H1 (cell line): ENCODE data around the gene CSN3. TPM values are rescaled to one million over a fixed set of nuclear protein-coding genes. Genes with fewer than 3 reads are reported as not detected.

Experiments used
- CTCF ChIA-PET: fragments of 300-600 bp; sonication (Branson Sonifier 250); formaldehyde crosslinking; loops from one replicate; lab custom pipeline; 2021; ENCODE audit not compliant: partially characterized antibody; lab: Charles Lee
- POLR2A ChIA-PET: fragments of 300-600 bp; sonication (Branson Sonifier 250); formaldehyde crosslinking; loops from one replicate; lab custom pipeline; 2021; ENCODE audit warnings: inconsistent platforms; ENCODE audit not compliant: partially characterized antibody; lab: Charles Lee
- DNase-seq, 2 experiments: peaks; one replicate each; pipeline versions ENCODE4 v3.0.0 to v3.0.0-alpha.2; 2010 to 2022; ENCODE audit warnings: low spot score in 2 of 2, low read depth in 1 of 2, mixed read lengths in 1 of 2
- FAIRE-seq: peaks from 2 replicates; lab custom pipeline; 2011; peaks lifted over from hg19 to GRCh38; lab: Jason Lieb, UNC
- H2AFZ ChIP-seq: 2 replicates; pipeline ENCODE4 v1.8.1; 2012; ENCODE audit warnings: low read length, inconsistent platforms
- H2AK5ac ChIP-seq: 2 replicates; pipeline ENCODE4 v1.6.1; 2013; ENCODE audit warnings: low read depth, low read length
- H2BK120ac ChIP-seq: replicated peaks from 2 replicates; pipeline ENCODE3; 2013; ENCODE audit warnings: low read depth, low read length, inconsistent platforms
- H2BK12ac ChIP-seq: 2 replicates; pipeline ENCODE4 v1.6.1; 2013; ENCODE audit warnings: low read depth, low read length
- H2BK15ac ChIP-seq: 2 replicates; pipeline ENCODE4 v1.6.1; 2013; ENCODE audit warnings: low read length
- H2BK20ac ChIP-seq: 2 replicates; pipeline ENCODE4 v1.6.1; 2013; ENCODE audit warnings: low read length
- H2BK5ac ChIP-seq: 2 replicates; pipeline ENCODE4 v1.6.1; 2013; ENCODE audit warnings: low read depth, low read length
- H3K14ac ChIP-seq: 2 replicates; pipeline ENCODE4 v1.6.1; 2013; ENCODE audit warnings: inconsistent platforms; ENCODE audit not compliant: insufficient read length
- H3K18ac ChIP-seq: 2 replicates; pipeline ENCODE4 v1.6.1; 2013; ENCODE audit warnings: low read length; ENCODE audit errors: extremely low read depth
- H3K23ac ChIP-seq: 2 replicates; pipeline ENCODE4 v1.6.1; 2013; ENCODE audit warnings: inconsistent platforms; ENCODE audit not compliant: insufficient read length
- H3K23me2 ChIP-seq: 2 replicates; pipeline ENCODE4 v1.6.1; 2013; ENCODE audit warnings: low read depth, low read length
- H3K27ac ChIP-seq: 2 replicates; pipeline ENCODE4 v1.6.1; 2011; ENCODE audit warnings: low read depth, low read length, inconsistent platforms
- H3K27me3 ChIP-seq, 4 experiments: replicated peaks in 1 of 4; 1 replicate in 1 of 4; 2 replicates in 3 of 4; pipeline versions ENCODE4 v1.6.1 to v1.8.1; 2011 to 2013; ENCODE audit warnings: low read length in 3 of 4, mild to moderate bottlenecking in 3 of 4, inconsistent platforms in 2 of 4, mixed read lengths in 2 of 4, moderate library complexity in 1 of 4; ENCODE audit not compliant: control insufficient read depth in 3 of 4, insufficient read depth in 3 of 4; ENCODE audit errors: extremely low read depth in 1 of 4
- H3K36me3 ChIP-seq, 4 experiments: 2 replicates each; pipeline versions ENCODE4 v1.6.1 to v1.8.1; 2011 to 2013; ENCODE audit warnings: mild to moderate bottlenecking in 4 of 4, low read length in 3 of 4, moderate library complexity in 2 of 4, control low read depth in 1 of 4, inconsistent platforms in 1 of 4; ENCODE audit not compliant: insufficient read depth in 4 of 4, control insufficient read depth in 2 of 4
- H3K4ac ChIP-seq: replicated peaks from 2 replicates; pipeline ENCODE3; 2013; ENCODE audit warnings: low read length, low read depth, mixed read lengths, inconsistent platforms; ENCODE audit not compliant: insufficient read length
- H3K4me1 ChIP-seq, 4 experiments: replicated peaks in 1 of 4; 1 replicate in 1 of 4; 2 replicates in 3 of 4; pipeline versions ENCODE4 v1.6.1 to v1.8.1; 2011 to 2013; ENCODE audit warnings: low read length in 3 of 4, inconsistent platforms in 2 of 4, mixed read lengths in 1 of 4; ENCODE audit not compliant: insufficient read depth in 4 of 4, control insufficient read depth in 3 of 4
- H3K4me2 ChIP-seq, 2 experiments: 2 replicates each; pipeline versions ENCODE4 v1.6.1 to v1.8.1; 2011 to 2013; ENCODE audit warnings: low read depth in 2 of 2, low read length in 2 of 2, control low read depth in 1 of 2, inconsistent platforms in 1 of 2, mild to moderate bottlenecking in 1 of 2; ENCODE audit not compliant: insufficient read depth in 1 of 2
- H3K4me3 ChIP-seq, 4 experiments: fragments of 200-600, 300-600 bp in 1 of 4; sonication (generic), shearing (Covaris generic), sonication (Bioruptor Twin) in 1 of 4; 2 replicates each; pipeline versions ENCODE4 v1.5.1 to v1.8.1; 2011 to 2016; ENCODE audit warnings: low read length in 4 of 4, low read depth in 3 of 4, control low read depth in 2 of 4, inconsistent platforms in 2 of 4, mild to moderate bottlenecking in 2 of 4, mixed read lengths in 1 of 4, moderate library complexity in 1 of 4; ENCODE audit not compliant: insufficient read depth in 2 of 4; ENCODE audit errors: extremely low read depth in 1 of 4
- H3K56ac ChIP-seq: replicated peaks from 2 replicates; pipeline ENCODE3; 2013; ENCODE audit warnings: low read depth, mild to moderate bottlenecking, mixed read lengths, low read length, inconsistent platforms; ENCODE audit not compliant: insufficient read length
- H3K79me1 ChIP-seq: 2 replicates; pipeline ENCODE4 v1.6.1; 2013; ENCODE audit warnings: low read depth, low read length, control low read depth
- H3K79me2 ChIP-seq, 2 experiments: 2 replicates each; pipeline versions ENCODE4 v1.6.1 to v1.8.1; 2012 to 2013; ENCODE audit warnings: low read length in 2 of 2, mild to moderate bottlenecking in 2 of 2, inconsistent platforms in 1 of 2; ENCODE audit not compliant: insufficient read depth in 2 of 2, control insufficient read depth in 1 of 2
- H3K9ac ChIP-seq, 4 experiments: replicated peaks in 1 of 4; 1 replicate in 1 of 4; 2 replicates in 3 of 4; pipeline versions ENCODE4 v1.6.1 to v1.8.1; 2011 to 2013; ENCODE audit warnings: low read depth in 3 of 4, low read length in 3 of 4, control low read depth in 2 of 4, mild to moderate bottlenecking in 2 of 4, moderate library complexity in 2 of 4, inconsistent platforms in 1 of 4; ENCODE audit errors: extremely low read depth in 1 of 4
- H3K9me3 ChIP-seq, 2 experiments: 2 replicates each; pipeline versions ENCODE4 v1.6.1 to v1.8.1; 2012 to 2013; ENCODE audit warnings: mild to moderate bottlenecking in 2 of 2, moderate library complexity in 2 of 2, control low read depth in 1 of 2, inconsistent platforms in 1 of 2, low read depth in 1 of 2, low read length in 1 of 2, mixed read lengths in 1 of 2; ENCODE audit not compliant: insufficient read depth in 2 of 2
- H4K20me1 ChIP-seq, 2 experiments: replicated peaks in 1 of 2; 2 replicates each; pipeline versions ENCODE3 to v1.8.1; 2011 to 2013; ENCODE audit warnings: inconsistent platforms in 2 of 2, low read length in 2 of 2, mild to moderate bottlenecking in 1 of 2; ENCODE audit not compliant: insufficient read depth in 2 of 2, control insufficient read depth in 1 of 2
- H4K5ac ChIP-seq: 2 replicates; pipeline ENCODE4 v1.6.1; 2013; ENCODE audit warnings: low read length, low read depth, mixed read lengths, inconsistent platforms; ENCODE audit not compliant: insufficient read length
- H4K8ac ChIP-seq: 2 replicates; pipeline ENCODE4 v1.8.0; 2013; ENCODE audit warnings: mild to moderate bottlenecking, moderate library complexity, low read length, inconsistent platforms; ENCODE audit not compliant: insufficient read depth; ENCODE audit errors: extremely low read depth
- H4K91ac ChIP-seq: replicated peaks from 2 replicates; pipeline ENCODE3; 2013; ENCODE audit warnings: low read length, mixed read lengths, inconsistent platforms; ENCODE audit not compliant: insufficient read length
- BRCA1 ChIP-seq: IDR thresholded peaks from 2 replicates; pipeline ENCODE4 v1.6.1; 2012; ENCODE audit warnings: low read depth, low read length, improper control_type of control experiment
- GABPA ChIP-seq: IDR thresholded peaks from 2 replicates; pipeline ENCODE4 v1.6.1; 2011; ENCODE audit warnings: mild to moderate bottlenecking, low read length, moderate library complexity, borderline replicate concordance; ENCODE audit not compliant: insufficient read depth
- SP1 ChIP-seq: IDR thresholded peaks from 2 replicates; pipeline ENCODE4 v1.6.1; 2011; ENCODE audit warnings: low read depth, low read length
- TAF1 ChIP-seq: IDR thresholded peaks from 2 replicates; pipeline ENCODE4 v1.6.1; 2011; ENCODE audit warnings: mild to moderate bottlenecking, low read depth, low read length
- WGBS, 2 experiments: shearing (Covaris generic) in 1 of 2; methylation state at CpG; one replicate each; pipeline versions ENCODE4 v1.1.6 to v1.1.7; 2013 to 2015; ENCODE audit warnings: low lambda C conversion rate in 2 of 2, mixed read lengths in 2 of 2, inconsistent platforms in 1 of 2, low coverage in 1 of 2, missing lambda C conversion rate in 1 of 2; ENCODE audit not compliant: insufficient replicate concordance in 2 of 2, insufficient coverage in 1 of 2, insufficient read length in 1 of 2; ENCODE audit errors: extremely low coverage in 1 of 2, missing lambda C conversion rate in 1 of 2; 5-methylcytosine and 5-hydroxymethylcytosine counted together
- polyA plus RNA-seq, 7 experiments: library from polyadenylated mRNA; depleted of rRNA in 3 of 7; stranded (reverse) in 5 of 7; unstranded in 2 of 7; fragments of >200 nt in 5 of 7; fragments of 200-250 nt in 2 of 7; gene quantifications; 1 replicate in 5 of 7; 2 replicates in 1 of 7; 4 replicates in 1 of 7; pipeline versions ENCODE4 v1.2.1 to v1.2.3, GENCODE V29; 2011 to 2013; ENCODE audit warnings: missing spikeins in 2 of 7, mixed read lengths in 2 of 7
- total RNA-seq: library from RNA; stranded (reverse); fragmentation: NEBNext Ultra II Directional; extraction: Animal tissue kit (Norgen Biotek cat#: 25700); gene quantifications from 2 replicates; pipeline ENCODE4 v1.2.1, GENCODE V29; 2021
- TF ChIP-seq, protein P1 (sequence below): IDR thresholded peaks from 2 replicates; pipeline ENCODE4 v1.6.1; 2012; ENCODE audit warnings: inconsistent platforms

CSN3 gene
- total and polyA plus RNA-seq, 2 of the 8 experiments (the other 6 are each of a cell fraction or from before 2014, with no cell fraction given): not detected

GRCh38 chr4:70195425-70195824 is 47.0 kb upstream of the CSN3 start, which contains the start of gene ODAM:
ODAM (plus strand) TSS chr4:70195725; CDS start chr4:70196544, 819 bp downstream.
- Histone ChIP-seq H4K5ac (no peak within 1 kb of the TSS), H3K4ac (no peak within 1 kb of the TSS), H2AK5ac (no peak within 1 kb of the TSS), H3K14ac (no peak within 1 kb of the TSS), H3K9me3 (no peaks in the 10 kb centered on the region), H2AFZ (no peak within 1 kb of the TSS), H3K79me2 (no peaks in the 10 kb centered on the region), H3K79me1 (no peaks in the 10 kb centered on the region), H4K20me1 (no peaks in the 10 kb centered on the region), H3K23me2 (no peaks in the 10 kb centered on the region), H2BK120ac (no peak within 1 kb of the TSS), H2BK20ac (no peak within 1 kb of the TSS), H3K27me3 (no peaks in the 10 kb centered on the region), H2BK15ac (no peak within 1 kb of the TSS), H3K18ac (no peak within 1 kb of the TSS), H4K91ac (no peak within 1 kb of the TSS), H4K8ac (no peak within 1 kb of the TSS), H3K4me3 (no peak within 1 kb of the TSS), H2BK12ac (no peak within 1 kb of the TSS), H3K23ac (no peak within 1 kb of the TSS), H3K27ac (no peak within 1 kb of the TSS), H3K56ac (no peak within 1 kb of the TSS), H3K4me2 (no peak within 1 kb of the TSS), H2BK5ac (no peak within 1 kb of the TSS), H3K4me1 (no peaks in the 10 kb centered on the region), H3K9ac (no peak within 1 kb of the TSS), H3K36me3 (no peaks in the 10 kb centered on the region)
- CTCF ChIA-PET: interaction anchor here (1.5 kb wide), 1 partner anchor 11 kb away, joined by 11 read pairs; no protein-coding TSS in a partner anchor
- POLR2A ChIA-PET: no interaction called here
- no peak for DNase-seq
- 100% methylated on average over 1 of the region's 1 CpG; no CpG with 5 or more reads in 1 of the 2 experiments for WGBS, 2 experiments
- no peak for TF ChIP-seq TAF1
- TF ChIP-seq BRCA1: no peak
- TF ChIP-seq SP1: no peak
- no peak for TF ChIP-seq GABPA
- TF ChIP-seq, protein P1, sequence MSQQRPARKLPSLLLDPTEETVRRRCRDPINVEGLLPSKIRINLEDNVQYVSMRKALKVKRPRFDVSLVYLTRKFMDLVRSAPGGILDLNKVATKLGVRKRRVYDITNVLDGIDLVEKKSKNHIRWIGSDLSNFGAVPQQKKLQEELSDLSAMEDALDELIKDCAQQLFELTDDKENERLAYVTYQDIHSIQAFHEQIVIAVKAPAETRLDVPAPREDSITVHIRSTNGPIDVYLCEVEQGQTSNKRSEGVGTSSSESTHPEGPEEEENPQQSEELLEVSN: no peak
- no peak for FAIRE-seq
